OCI-LY3 (cell line): ENCODE data around the gene PLS1.
"Not testable (repeated sequence)": the region's sequence is repeated elsewhere in the genome, so short reads cannot be mapped to it uniquely, and the experiment has no call there.

Experiments used
- H2AFZ ChIP-seq: fragments of 200-600, 300-600 bp; shearing (Covaris generic); 2 replicates; pipeline ENCODE4 v1.6.0; 2014; ENCODE audit warnings: antibody characterized with exemption, low read depth, low read length
- H3K27ac ChIP-seq: fragments of 200-600, 300-600 bp; sonication (generic); 2 replicates; pipeline ENCODE4 v1.5.1; 2014; ENCODE audit warnings: mild to moderate bottlenecking, low read length, moderate library complexity, mixed read lengths
- H3K27me3 ChIP-seq: fragments of 200-600, 300-600 bp; sonication (generic); 2 replicates; pipeline ENCODE4 v1.6.1; 2014; ENCODE audit warnings: low read depth, low read length, mixed read lengths
- H3K36me3 ChIP-seq: fragments of 200-600, 300-600 bp; sonication (generic); replicated peaks from 2 replicates; pipeline ENCODE3; 2014; ENCODE audit warnings: low read depth, low read length, mixed read lengths
- H3K4me1 ChIP-seq: fragments of 300-600, 200-600 bp; sonication (generic); 2 replicates; pipeline ENCODE4 v1.6.1; 2014; ENCODE audit warnings: low read length, mixed read lengths
- H3K4me2 ChIP-seq: fragments of 200-600, 300-600 bp; sonication (generic); 2 replicates; pipeline ENCODE4 v1.6.1; 2014; ENCODE audit warnings: low read length, mixed read lengths
- H3K4me3 ChIP-seq: fragments of 300-600, 200-600 bp; sonication (generic); 2 replicates; pipeline ENCODE4 v1.5.1; 2014; ENCODE audit warnings: antibody characterized with exemption, mild to moderate bottlenecking, low read length, moderate library complexity
- H3K79me2 ChIP-seq: fragments of 300-600, 200-600 bp; shearing (Covaris generic); 2 replicates; pipeline ENCODE4 v1.6.1; 2014; ENCODE audit warnings: mild to moderate bottlenecking, low read length, mixed read lengths
- H3K9ac ChIP-seq: fragments of 300-600, 200-600 bp; shearing (Covaris generic); 2 replicates; pipeline ENCODE4 v1.6.0; 2014; ENCODE audit warnings: mild to moderate bottlenecking, low read length, moderate library complexity
- H3K9me3 ChIP-seq: fragments of 200-600, 300-600 bp; shearing (Covaris generic); 2 replicates; pipeline ENCODE4 v1.6.1; 2014; ENCODE audit warnings: low read length, mixed read lengths; ENCODE audit not compliant: insufficient read depth
- H4K20me1 ChIP-seq: fragments of 200-600, 300-600 bp; sonication (generic); 2 replicates; pipeline ENCODE4 v1.6.1; 2016; ENCODE audit warnings: low read length, mixed read lengths; ENCODE audit not compliant: insufficient read depth
- EZH2phosphoT487 ChIP-seq: fragments of 200-600 bp; shearing (Covaris generic); IDR thresholded peaks from 2 replicates; pipeline ENCODE4 v1.6.1; 2018; ENCODE audit warnings: antibody characterized with exemption, mixed run types, low read depth
- TF ChIP-seq, protein P1 (sequence below): fragments of 200-600, 300-600 bp; sonication (generic); IDR thresholded peaks from 2 replicates; pipeline ENCODE4 v1.5.1; 2014; ENCODE audit warnings: antibody characterized with exemption, low read length, low read depth

Gene PLS1, protein sequence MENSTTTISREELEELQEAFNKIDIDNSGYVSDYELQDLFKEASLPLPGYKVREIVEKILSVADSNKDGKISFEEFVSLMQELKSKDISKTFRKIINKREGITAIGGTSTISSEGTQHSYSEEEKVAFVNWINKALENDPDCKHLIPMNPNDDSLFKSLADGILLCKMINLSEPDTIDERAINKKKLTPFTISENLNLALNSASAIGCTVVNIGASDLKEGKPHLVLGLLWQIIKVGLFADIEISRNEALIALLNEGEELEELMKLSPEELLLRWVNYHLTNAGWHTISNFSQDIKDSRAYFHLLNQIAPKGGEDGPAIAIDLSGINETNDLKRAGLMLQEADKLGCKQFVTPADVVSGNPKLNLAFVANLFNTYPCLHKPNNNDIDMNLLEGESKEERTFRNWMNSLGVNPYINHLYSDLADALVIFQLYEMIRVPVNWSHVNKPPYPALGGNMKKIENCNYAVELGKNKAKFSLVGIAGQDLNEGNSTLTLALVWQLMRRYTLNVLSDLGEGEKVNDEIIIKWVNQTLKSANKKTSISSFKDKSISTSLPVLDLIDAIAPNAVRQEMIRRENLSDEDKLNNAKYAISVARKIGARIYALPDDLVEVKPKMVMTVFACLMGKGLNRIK

DNA sequence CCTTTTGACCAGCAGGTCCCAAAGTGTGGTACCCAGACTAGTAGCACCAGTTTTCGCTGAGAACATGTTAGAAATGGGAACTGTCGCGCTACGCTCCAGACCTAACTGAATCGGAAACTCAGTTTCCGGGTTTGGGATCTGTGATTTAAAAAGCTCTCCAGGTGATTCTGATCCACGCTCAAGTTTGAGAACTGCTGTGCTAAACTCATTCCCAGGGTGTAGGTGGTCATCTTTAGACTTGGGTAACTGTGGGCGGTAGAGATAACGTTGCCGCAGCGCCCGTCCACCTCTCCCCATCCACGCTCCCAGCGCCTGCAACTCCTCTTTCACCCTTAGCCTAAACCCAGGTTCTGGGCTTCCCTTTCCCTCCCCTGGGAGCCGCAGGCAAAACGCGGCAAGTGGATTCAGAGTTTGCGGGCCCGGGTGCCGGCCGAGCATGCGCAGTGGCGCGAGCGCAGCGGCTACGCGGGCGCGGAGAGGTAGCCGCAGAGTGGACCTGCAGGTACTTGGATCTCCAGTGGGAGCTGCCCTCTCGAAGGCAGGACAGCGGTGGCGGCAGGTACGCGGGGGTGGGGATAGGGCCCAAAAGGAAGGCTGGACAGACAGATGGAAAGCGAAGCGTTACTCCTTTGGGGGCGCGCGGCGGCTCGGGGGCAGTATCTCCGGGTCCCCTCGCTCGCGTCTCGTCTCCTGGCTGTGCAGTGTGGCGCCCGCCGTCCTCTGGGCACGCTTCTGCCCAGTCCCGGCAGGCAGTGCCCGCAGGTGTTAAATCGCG lies at the start of gene PLS1:
TSS of gene PLS1 (plus strand) at position 443 of the 775 bp plus-strand sequence. CDS start 67,845 bp downstream, outside the sequence.
- Histone ChIP-seq H3K9me3 (no peaks in the 10 kb centered on the region), H3K79me2 (no peaks in the 10 kb centered on the region), H2AFZ (peak within 1 kb of the TSS; percentile 100), H3K27me3 (no peaks in the 10 kb centered on the region), H3K4me3 (peak within 1 kb of the TSS; percentile 93), H4K20me1 (no peaks in the 10 kb centered on the region), H3K36me3 (no peaks in the 10 kb centered on the region), H3K27ac (no peak within 1 kb of the TSS), H3K4me1 (peaks cover 11% of the 10 kb centered on the region), H3K4me2 (peak within 1 kb of the TSS; percentile 94), H3K9ac (peak within 1 kb of the TSS; percentile 73)
- no peak for TF ChIP-seq EZH2phosphoT487
- TF ChIP-seq, protein P1, sequence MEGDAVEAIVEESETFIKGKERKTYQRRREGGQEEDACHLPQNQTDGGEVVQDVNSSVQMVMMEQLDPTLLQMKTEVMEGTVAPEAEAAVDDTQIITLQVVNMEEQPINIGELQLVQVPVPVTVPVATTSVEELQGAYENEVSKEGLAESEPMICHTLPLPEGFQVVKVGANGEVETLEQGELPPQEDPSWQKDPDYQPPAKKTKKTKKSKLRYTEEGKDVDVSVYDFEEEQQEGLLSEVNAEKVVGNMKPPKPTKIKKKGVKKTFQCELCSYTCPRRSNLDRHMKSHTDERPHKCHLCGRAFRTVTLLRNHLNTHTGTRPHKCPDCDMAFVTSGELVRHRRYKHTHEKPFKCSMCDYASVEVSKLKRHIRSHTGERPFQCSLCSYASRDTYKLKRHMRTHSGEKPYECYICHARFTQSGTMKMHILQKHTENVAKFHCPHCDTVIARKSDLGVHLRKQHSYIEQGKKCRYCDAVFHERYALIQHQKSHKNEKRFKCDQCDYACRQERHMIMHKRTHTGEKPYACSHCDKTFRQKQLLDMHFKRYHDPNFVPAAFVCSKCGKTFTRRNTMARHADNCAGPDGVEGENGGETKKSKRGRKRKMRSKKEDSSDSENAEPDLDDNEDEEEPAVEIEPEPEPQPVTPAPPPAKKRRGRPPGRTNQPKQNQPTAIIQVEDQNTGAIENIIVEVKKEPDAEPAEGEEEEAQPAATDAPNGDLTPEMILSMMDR = no peak

GRCh38 chr3:142549986-142550385 lies 46.2 kb upstream of the PLS1 start:
- no peaks in the 10 kb centered on the region for H3K9me3 ChIP-seq
- peaks cover 34% of the 10 kb centered on the region for H3K36me3 ChIP-seq

DNA sequence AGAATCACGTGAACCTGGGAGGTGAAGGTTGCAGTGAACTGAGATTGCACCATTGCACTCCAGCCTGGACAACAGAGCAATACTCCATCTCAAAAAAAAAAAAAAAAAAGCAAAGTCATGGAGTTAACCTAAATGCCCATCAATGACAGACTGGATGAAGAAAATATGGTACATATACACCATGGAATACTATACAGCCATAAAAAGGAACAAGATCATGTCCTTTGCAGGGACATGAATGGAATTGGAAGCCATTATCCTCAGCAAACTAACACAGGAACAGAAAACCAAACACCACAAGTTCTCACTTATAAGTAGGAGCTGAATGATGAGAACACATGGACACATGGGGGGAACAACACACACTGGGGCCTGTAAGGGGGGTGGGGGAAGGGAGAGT lies 43.6 kb upstream of the PLS1 start:
- not testable (repeated sequence) for H3K27me3 ChIP-seq, H3K4me3 ChIP-seq, H3K9ac ChIP-seq, H2AFZ ChIP-seq, H4K20me1 ChIP-seq, H3K4me2 ChIP-seq, H3K4me1 ChIP-seq, H3K9me3 ChIP-seq, H3K27ac ChIP-seq, H3K79me2 ChIP-seq
- H3K36me3 ChIP-seq = peaks cover 29% of the 10 kb centered on the region

More at GRCh38 chr3:142549986-142550385, 46.2 kb upstream of the PLS1 start:
- H3K79me2 ChIP-seq = no peaks in the 10 kb centered on the region
- H2AFZ ChIP-seq = no peak overlapping the region
- no peaks in the 10 kb centered on the region for H3K27me3 ChIP-seq
- H4K20me1 ChIP-seq = no peaks in the 10 kb centered on the region
- TF ChIP-seq, protein P1 = no peak
- TF ChIP-seq EZH2phosphoT487 = no peak
- H3K4me1 ChIP-seq = no peaks in the 10 kb centered on the region
- no peak overlapping the region for H3K4me2 ChIP-seq
- no peak overlapping the region for H3K9ac ChIP-seq
- H3K27ac ChIP-seq = no peak overlapping the region
- no peak overlapping the region for H3K4me3 ChIP-seq

- Histone ChIP-seq H3K27ac (no peak overlapping the region), H4K20me1 (no peaks in the 10 kb centered on the region), H3K36me3 (peaks cover 29% of the 10 kb centered on the region), H3K4me2 (no peak overlapping the region), H3K9me3 (no peaks in the 10 kb centered on the region), H2AFZ (no peak overlapping the region), H3K4me1 (no peaks in the 10 kb centered on the region), H3K9ac (no peak overlapping the region), H3K4me3 (no peak overlapping the region), H3K27me3 (no peaks in the 10 kb centered on the region), H3K79me2 (no peaks in the 10 kb centered on the region)
- TF ChIP-seq, protein P1 = no peak
- no peak for TF ChIP-seq EZH2phosphoT487
These were observed 42.5 kb upstream of the PLS1 start for GRCh38 chr3:142553741-142554140.
